AG10803 (cell line): ENCODE data around the gene PCDHB8.
"Not testable (repeated sequence)": the region's sequence is repeated elsewhere in the genome, so short reads cannot be mapped to it uniquely, and the experiment has no call there.

Source experiments
- DNase-seq: peaks from one replicate; pipeline ENCODE4 v3.0.0; 2010; ENCODE audit warnings: low read depth
- H3K4me3 ChIP-seq: 2 replicates; pipeline ENCODE4 v1.5.1; 2011; ENCODE audit warnings: mild to moderate bottlenecking, low read length, control low read depth
- CTCF ChIP-seq: conservative IDR thresholded peaks from 2 replicates; pipeline ENCODE4 v1.5.1; 2011; ENCODE audit warnings: mild to moderate bottlenecking, low read length, control low read depth, inconsistent platforms

PCDHB8 gene

GRCh38 chr5:141223112-141223783 is 45.7 kb downstream of the PCDHB8 start, which contains the start of gene PCDHB14:
PCDHB14 (plus strand) TSS chr5:141223343; CDS start chr5:141223506, 163 bp downstream.
- peak; percentile 34 for TF ChIP-seq CTCF
- peak; percentile 44 for DNase-seq
- H3K4me3 ChIP-seq = peak within 1 kb of the TSS; percentile 47

GRCh38 chr5:141224844-141225243 is 47.3 kb downstream of the PCDHB8 start:
- not testable (repeated sequence) for H3K4me3 ChIP-seq

GRCh38 chr5:141225421-141225820 is 47.8 kb downstream of the PCDHB8 start:
- H3K4me3 ChIP-seq, DNase-seq: not testable (repeated sequence)

More at GRCh38 chr5:141224844-141225243, 47.3 kb downstream of the PCDHB8 start:
- DNase-seq = not testable (repeated sequence)
